SK-N-SH (cell line): Measurements from ENCODE around the gene PLRG1. TPM values are rescaled to one million over a fixed set of nuclear protein-coding genes. Genes with fewer than 3 reads are reported as not detected.

Experiments used
- CTCF ChIA-PET: fragments of 300-600, 350-600 bp; formaldehyde crosslinking; extraction: SDS; loops from one replicate; lab custom pipeline; 2021; lab: Yijun Ruan, JAX
- POLR2A ChIA-PET: fragments of 350-600 bp; sonication (Branson Sonifier 250); formaldehyde crosslinking; extraction: SDS; loops from one replicate; lab custom pipeline; 2020; ENCODE audit warnings: antibody characterized with exemption, inconsistent platforms; lab: Yijun Ruan, JAX
- DNase-seq: peaks from one replicate; pipeline ENCODE4 v3.0.0; 2012
- H2AFZ ChIP-seq: fragments of 200-600 bp; sonication (generic); 2 replicates; pipeline ENCODE4 v1.8.1; 2016; ENCODE audit warnings: antibody characterized with exemption, mild to moderate bottlenecking, low read depth
- H3F3A ChIP-seq: fragments of 200-600 bp; sonication (generic); replicated peaks from 2 replicates; pipeline ENCODE3; 2016; ENCODE audit warnings: antibody characterized with exemption, mild to moderate bottlenecking; ENCODE audit not compliant: insufficient read depth
- H3K27ac ChIP-seq, 2 experiments: fragments of 200-500 bp in 1 of 2; fragments of 200-600 bp in 1 of 2; sonication (Bioruptor generic) in 1 of 2; sonication (generic), shearing (Covaris generic) in 1 of 2; 2 replicates each; pipeline versions ENCODE4 v1.5.1 to v1.6.1; 2014 to 2016; ENCODE audit warnings: low read depth in 2 of 2, inconsistent platforms in 1 of 2, low read length in 1 of 2, mild to moderate bottlenecking in 1 of 2, mixed read lengths in 1 of 2
- H3K27me3 ChIP-seq: fragments of 200-600 bp; sonication (generic), shearing (Covaris generic); 2 replicates; pipeline ENCODE4 v1.6.1; 2016; ENCODE audit warnings: mixed run types; ENCODE audit not compliant: insufficient read depth
- H3K36me3 ChIP-seq, 2 experiments: fragments of 200-500 bp in 1 of 2; fragments of 200-600 bp in 1 of 2; sonication (Bioruptor generic) in 1 of 2; sonication (generic) in 1 of 2; replicated peaks in 1 of 2; 2 replicates each; pipeline versions ENCODE3 to v1.5.1; 2014 to 2016; ENCODE audit warnings: low read length in 1 of 2, mild to moderate bottlenecking in 1 of 2; ENCODE audit not compliant: insufficient read depth in 2 of 2, control insufficient read depth in 1 of 2
- H3K4me1 ChIP-seq, 2 experiments: fragments of 200-500 bp in 1 of 2; fragments of 200-600 bp in 1 of 2; sonication (Bioruptor generic) in 1 of 2; sonication (generic), shearing (Covaris generic) in 1 of 2; 2 replicates each; pipeline versions ENCODE4 v1.5.1 to v1.6.1; 2014 to 2016; ENCODE audit warnings: low read depth in 1 of 2, low read length in 1 of 2, mixed run types in 1 of 2; ENCODE audit not compliant: insufficient read depth in 2 of 2, control insufficient read depth in 1 of 2
- H3K4me2 ChIP-seq: fragments of 200-600 bp; sonication (generic), shearing (Covaris generic); 2 replicates; pipeline ENCODE4 v1.6.1; 2017; ENCODE audit warnings: mixed run types
- H3K4me3 ChIP-seq, 2 experiments: fragments of 200-500 bp in 1 of 2; fragments of 200-600 bp in 1 of 2; sonication (Bioruptor generic) in 1 of 2; sonication (generic), shearing (Covaris generic) in 1 of 2; 2 replicates each; pipeline versions ENCODE4 v1.5.1 to v1.8.1; 2014 to 2016; ENCODE audit warnings: low read depth in 2 of 2, inconsistent platforms in 1 of 2, low read length in 1 of 2, mild to moderate bottlenecking in 1 of 2, mixed read lengths in 1 of 2, moderate library complexity in 1 of 2
- H3K79me2 ChIP-seq: fragments of 200-600 bp; sonication (generic); 2 replicates; pipeline ENCODE4 v1.8.1; 2017; ENCODE audit warnings: mild to moderate bottlenecking; ENCODE audit not compliant: insufficient read depth
- H3K9ac ChIP-seq: fragments of 200-600 bp; sonication (generic); 2 replicates; pipeline ENCODE4 v1.6.1; 2017; ENCODE audit warnings: mixed run types
- H3K9me2 ChIP-seq: fragments of 200-600 bp; sonication (generic); 2 replicates; pipeline ENCODE4 v1.6.1; 2017; ENCODE audit warnings: mixed run types
- H3K9me3 ChIP-seq: fragments of 200-600 bp; sonication (generic); 2 replicates; pipeline ENCODE4 v1.6.1; 2017; ENCODE audit warnings: mixed run types, mild to moderate bottlenecking, moderate library complexity
- H4K20me1 ChIP-seq: fragments of 200-600 bp; sonication (generic); 2 replicates; pipeline ENCODE4 v1.6.1; 2017; ENCODE audit warnings: mild to moderate bottlenecking, mixed run types; ENCODE audit not compliant: insufficient read depth
- CHD2 ChIP-seq: fragments of 150-350 bp; IDR thresholded peaks from 2 replicates; pipeline ENCODE4 v1.6.1; 2018; ENCODE audit warnings: low read length; ENCODE audit not compliant: partially characterized antibody
- CTCF ChIP-seq: fragments of 200-600 bp; sonication (generic); IDR thresholded peaks from 2 replicates; pipeline ENCODE4 v1.6.1; 2017; ENCODE audit warnings: antibody characterized with exemption, mild to moderate bottlenecking, moderate library complexity
- EP300 ChIP-seq, 2 experiments: IDR thresholded peaks; 2 replicates each; pipeline versions ENCODE4 v1.4.0 to v1.6.1; 2012; ENCODE audit warnings: borderline replicate concordance in 1 of 2, low read depth in 1 of 2, low read length in 1 of 2
- FOXJ3 ChIP-seq: sonication (generic); formaldehyde crosslinking; IDR thresholded peaks from 2 replicates; pipeline ENCODE4 v1.5.1; 2020; ENCODE audit warnings: mild to moderate bottlenecking, missing genetic modification reagents
- FOXM1 ChIP-seq: IDR thresholded peaks from 2 replicates; pipeline ENCODE4 v1.4.0; 2012; ENCODE audit warnings: low read depth, mild to moderate bottlenecking
- IRF3 ChIP-seq: fragments of 150-350 bp; IDR thresholded peaks from 2 replicates; pipeline ENCODE4 v1.6.1; 2016; ENCODE audit warnings: mild to moderate bottlenecking, low read depth, low read length
- MEF2A ChIP-seq: IDR thresholded peaks from 2 replicates; pipeline ENCODE4 v1.4.0; 2012; ENCODE audit warnings: low read depth, borderline replicate concordance
- MXI1 ChIP-seq: IDR thresholded peaks from 2 replicates; pipeline ENCODE4 v1.6.1; 2012; ENCODE audit warnings: mild to moderate bottlenecking, low read depth, low read length, improper control_type of control experiment
- NRF1 ChIP-seq: IDR thresholded peaks from 2 replicates; pipeline ENCODE4 v1.6.1; 2012; ENCODE audit warnings: low read depth, mild to moderate bottlenecking, low read length
- POLR2AphosphoS5 ChIP-seq: IDR thresholded peaks from 2 replicates; pipeline ENCODE4 v1.6.1; 2012; ENCODE audit warnings: low read depth, low read length
- RAD21 ChIP-seq: IDR thresholded peaks from 2 replicates; pipeline ENCODE4 v1.6.1; 2012; ENCODE audit warnings: mild to moderate bottlenecking, low read length
- REST ChIP-seq: IDR thresholded peaks from 2 replicates; pipeline ENCODE4 v1.6.1; 2012; ENCODE audit warnings: mild to moderate bottlenecking, low read depth, low read length, moderate library complexity
- SIN3A ChIP-seq: IDR thresholded peaks from 2 replicates; pipeline ENCODE4 v1.6.1; 2012; ENCODE audit warnings: low read depth, mild to moderate bottlenecking, low read length, moderate library complexity, borderline replicate concordance
- SMC3 ChIP-seq: IDR thresholded peaks from 2 replicates; pipeline ENCODE4 v1.6.1; 2012; ENCODE audit warnings: low read depth, low read length, improper control_type of control experiment
- YY1 ChIP-seq: IDR thresholded peaks from 2 replicates; pipeline ENCODE4 v1.4.0; 2012; ENCODE audit warnings: low read depth, mild to moderate bottlenecking
- WGBS: methylation state at CpG from one replicate; pipeline ENCODE4 v1.1.6; 2017; ENCODE audit warnings: low lambda C conversion rate; 5-methylcytosine and 5-hydroxymethylcytosine counted together
- polyA plus RNA-seq, 3 experiments: library from polyadenylated mRNA; depleted of rRNA; stranded (reverse); fragments of >200 nt; gene quantifications; 2 replicates each; pipeline ENCODE4 v1.2.3, GENCODE V29; 2012

The PLRG1 gene
- polyA plus RNA-seq, 1 of the 3 experiments (the other 2 are of a cell fraction), result 64.8 TPM

GRCh38 chr4:154545689-154546088 lies 4.5 kb downstream of the PLRG1 start:
- peaks cover 73 to 79% of the 10 kb centered on the region in 2 experiments for H3K36me3 ChIP-seq
- ChIA-PET CTCF (interaction anchor here (1.1 kb wide), 1 partner anchor 73 kb away, joined by 3 read pairs; no protein-coding TSS in a partner anchor), POLR2A (no interaction called here)
- H3K9ac ChIP-seq, result no peak overlapping the region
- H2AFZ ChIP-seq, result no peak overlapping the region
- H3K9me2 ChIP-seq, result no peaks in the 10 kb centered on the region
- no peak overlapping the region for H3K4me3 ChIP-seq
- peaks cover 0 to 8% of the 10 kb centered on the region in 2 experiments; a peak in 2 of 4 replicates for H3K4me1 ChIP-seq
- peaks cover 38% of the 10 kb centered on the region for H3K79me2 ChIP-seq
- no peaks in the 10 kb centered on the region for H3K9me3 ChIP-seq
- 0 out of 2 replicates have a peak, but pooled peaks cover 3% of the 10 kb centered on the region for H4K20me1 ChIP-seq
- DNase-seq, result no peak
- WGBS, result 80% methylated on average over 4 of the region's 4 CpGs
- H3K27me3 ChIP-seq, result no peaks in the 10 kb centered on the region
- H3F3A ChIP-seq, result peaks cover 4% of the 10 kb centered on the region
- no peak overlapping the region for H3K27ac ChIP-seq
- H3K4me2 ChIP-seq, result no peak overlapping the region
- TF ChIP-seq CTCF (peak; percentile 38; the same call in 1 of the 2 replicates), MEF2A (no peak)

GRCh38 chr4:154542271-154542879 lies 7.8 kb downstream of the PLRG1 start:
- no peak for DNase-seq
- peaks cover 9% of the 10 kb centered on the region; the same call in 1 of the 2 replicates for H3K79me2 ChIP-seq
- no peaks in the 10 kb centered on the region for H4K20me1 ChIP-seq
- peaks cover 4% of the 10 kb centered on the region for H3F3A ChIP-seq
- no peak overlapping the region for H2AFZ ChIP-seq
- TF ChIP-seq FOXM1, result no peak
- no peak for TF ChIP-seq POLR2AphosphoS5
- TF ChIP-seq EP300 (IDR thresholded peaks at IDR 0.05; ENCODE audit: borderline replicate concordance in 1 of 2, low read depth in 1 of 2, low read length in 1 of 2), result no peak
- no peak for TF ChIP-seq YY1
- no peak for TF ChIP-seq FOXJ3 (CRISPR knock-in tag)
- TF ChIP-seq SMC3, result no peak
- TF ChIP-seq CHD2, result no peak
- TF ChIP-seq REST, result no peak
- TF ChIP-seq IRF3, result no peak
- no peak for TF ChIP-seq NRF1
- TF ChIP-seq SIN3A, result no peak
- TF ChIP-seq RAD21, result no peak
- no peak for TF ChIP-seq MXI1
- H3K9me3 ChIP-seq, result no peaks in the 10 kb centered on the region
- H3K9ac ChIP-seq, result no peak overlapping the region
- CTCF ChIA-PET, result interaction anchor here (2.4 kb wide), 1 partner anchor 17 kb away, joined by 11 read pairs; no protein-coding TSS in a partner anchor
- no peaks in the 10 kb centered on the region for H3K9me2 ChIP-seq
- WGBS, result 78% methylated on average over 4 of the region's 4 CpGs
- H3K27me3 ChIP-seq, result no peaks in the 10 kb centered on the region
- POLR2A ChIA-PET, result no interaction called here
- H3K4me1 ChIP-seq, result no peaks in the 10 kb centered on the region
- H3K4me3 ChIP-seq, result no peak overlapping the region
- no peak overlapping the region for H3K27ac ChIP-seq
- H3K4me2 ChIP-seq, result no peak overlapping the region
- peaks cover 97 to 100% of the 10 kb centered on the region in 2 experiments for H3K36me3 ChIP-seq
